ENCODE results near the gene SOX6. TPM values are rescaled to one million over a fixed set of nuclear protein-coding genes. Genes with fewer than 3 reads are reported as not detected.

Gene SOX6
- total and polyA plus RNA-seq, 2 experiments from 2014 or later: 0.03 to 0.66 TPM

- H3K27ac Mint-ChIP-seq: peak overlapping the region; percentile 39
- Histone ChIP-seq H3F3A (replicated peaks; ENCODE audit: low read depth) (no peaks in the 10 kb centered on the region), H3K4me2 (no peak overlapping the region), H3K27ac (ENCODE audit: low read depth) (no peak overlapping the region), H4K20me1 (replicated peaks; ENCODE audit: insufficient read depth) (no peaks in the 10 kb centered on the region), H2AFZ (peak overlapping the region; percentile 5; the same call in 1 of the 2 replicates), H3K79me2 (replicated peaks; ENCODE audit: insufficient read depth) (no peaks in the 10 kb centered on the region), H3K27me3 (ENCODE audit: insufficient read depth) (no peaks in the 10 kb centered on the region), H3K4me1 (ENCODE audit: insufficient read depth) (0 out of 2 replicates have a peak, but pooled peaks cover 4% of the 10 kb centered on the region), H3K4me3 (no peak overlapping the region), H3K9me2 (ENCODE audit: insufficient read depth) (no peaks in the 10 kb centered on the region), H3K36me3 (ENCODE audit: insufficient read depth) (no peaks in the 10 kb centered on the region)
- no peak overlapping the region for H3K4me3 Mint-ChIP-seq
- H3K4me1 Mint-ChIP-seq: peaks cover 3% of the 10 kb centered on the region; the same call in 2 of the 3 replicates
- no peaks in the 10 kb centered on the region for H3K27me3 Mint-ChIP-seq (ENCODE audit: insufficient read depth, low read depth, poor library complexity)
- no peaks in the 10 kb centered on the region for H3K36me3 Mint-ChIP-seq (ENCODE audit: low read depth)
- DNase-seq (ENCODE audit: low spot score): peak; percentile 6
- no peak for TF ChIP-seq CTCF (conservative IDR thresholded peaks at IDR 0.05; ENCODE audit: low read depth in 2 of 2)
- peak; percentile 55 for ATAC-seq
- no peaks in the 10 kb centered on the region for H3K9me3 Mint-ChIP-seq
Observed at GRCh38 chr11:16086229-16086819, 270.0 kb downstream of the SOX6 start.

GRCh38 chr11:16082095-16083055, 274.0 kb downstream of the SOX6 start:
- H3K4me3 Mint-ChIP-seq: no peak overlapping the region
- ATAC-seq: no peak
- Histone ChIP-seq H3K4me3 (no peak overlapping the region), H3F3A (replicated peaks; ENCODE audit: low read depth) (no peaks in the 10 kb centered on the region), H3K27me3 (ENCODE audit: insufficient read depth) (no peaks in the 10 kb centered on the region), H3K4me2 (no peak overlapping the region), H3K9me2 (ENCODE audit: insufficient read depth) (no peaks in the 10 kb centered on the region), H4K20me1 (replicated peaks; ENCODE audit: insufficient read depth) (no peaks in the 10 kb centered on the region), H3K36me3 (ENCODE audit: insufficient read depth) (no peaks in the 10 kb centered on the region), H2AFZ (no peak overlapping the region), H3K79me2 (replicated peaks; ENCODE audit: insufficient read depth) (no peaks in the 10 kb centered on the region), H3K4me1 (ENCODE audit: insufficient read depth) (no peaks in the 10 kb centered on the region), H3K27ac (ENCODE audit: low read depth) (no peak overlapping the region)
- H3K9me3 Mint-ChIP-seq: no peaks in the 10 kb centered on the region
- no peaks in the 10 kb centered on the region for H3K27me3 Mint-ChIP-seq (ENCODE audit: insufficient read depth, low read depth, poor library complexity)
- H3K36me3 Mint-ChIP-seq (ENCODE audit: low read depth): no peaks in the 10 kb centered on the region
- H3K27ac Mint-ChIP-seq: no peak overlapping the region
- no peaks in the 10 kb centered on the region for H3K4me1 Mint-ChIP-seq
- DNase-seq (ENCODE audit: low spot score): no peak
- TF ChIP-seq CTCF (conservative IDR thresholded peaks at IDR 0.05; ENCODE audit: low read depth in 2 of 2) (no peak), STAT1 (IDR thresholded peaks at IDR 0.05; ENCODE audit: unreplicated experiment) (no peak), EZH2 (IDR thresholded peaks at IDR 0.05; ENCODE audit: low read depth, unreplicated experiment) (no peak), REST (IDR thresholded peaks at IDR 0.05; ENCODE audit: unreplicated experiment) (no peak), ZNF114 (CRISPR knock-in tag; IDR thresholded peaks at IDR 0.05) (no peak), EZH2phosphoT487 (IDR thresholded peaks at IDR 0.05; ENCODE audit: unreplicated experiment) (no peak), CREB1 (CRISPR knock-in tag; IDR thresholded peaks at IDR 0.05; ENCODE audit: low read depth) (no peak), ETS1 (IDR thresholded peaks at IDR 0.05) (no peak), ZNF331 (CRISPR knock-in tag; IDR thresholded peaks at IDR 0.05; ENCODE audit: low read depth) (no peak), JUNB (IDR thresholded peaks at IDR 0.05; ENCODE audit: unreplicated experiment) (no peak), POLR2AphosphoS5 (IDR thresholded peaks at IDR 0.05; ENCODE audit: low read depth) (no peak)

All from GM23338 (cell line).